H1 (cell line): ENCODE results near the gene PLSCR3. TPM values are rescaled to one million over a fixed set of nuclear protein-coding genes. Genes with fewer than 3 reads are reported as not detected.

Source experiments
- KDM5A ChIP-seq: fragments of 200-600 bp; IDR thresholded peaks from 2 replicates; pipeline ENCODE4 v1.7.1; 2012; ENCODE audit warnings: mild to moderate bottlenecking, low read length, inconsistent platforms, mixed read lengths
- SP4 ChIP-seq: IDR thresholded peaks from 2 replicates; pipeline ENCODE4 v1.6.1; 2012; ENCODE audit warnings: low read length, inconsistent platforms
- TAF1 ChIP-seq: IDR thresholded peaks from 2 replicates; pipeline ENCODE4 v1.6.1; 2011; ENCODE audit warnings: mild to moderate bottlenecking, low read depth, low read length
- TCF12 ChIP-seq: IDR thresholded peaks from 2 replicates; pipeline ENCODE4 v1.6.1; 2011; ENCODE audit warnings: low read depth, mild to moderate bottlenecking, low read length
- polyA plus RNA-seq, 7 experiments: library from polyadenylated mRNA; depleted of rRNA in 3 of 7; stranded (reverse) in 5 of 7; unstranded in 2 of 7; fragments of >200 nt in 5 of 7; fragments of 200-250 nt in 2 of 7; gene quantifications; 1 replicate in 5 of 7; 2 replicates in 1 of 7; 4 replicates in 1 of 7; pipeline versions ENCODE4 v1.2.1 to v1.2.3, GENCODE V29; 2011 to 2013; ENCODE audit warnings: missing spikeins in 2 of 7, mixed read lengths in 2 of 7
- total RNA-seq: library from RNA; stranded (reverse); fragmentation: NEBNext Ultra II Directional; extraction: Animal tissue kit (Norgen Biotek cat#: 25700); gene quantifications from 2 replicates; pipeline ENCODE4 v1.2.1, GENCODE V29; 2021

The PLSCR3 gene
- total and polyA plus RNA-seq, 2 of the 8 experiments (the other 6 are each of a cell fraction or from before 2014, with no cell fraction given), result 36.1 to 38.7 TPM

DNA sequence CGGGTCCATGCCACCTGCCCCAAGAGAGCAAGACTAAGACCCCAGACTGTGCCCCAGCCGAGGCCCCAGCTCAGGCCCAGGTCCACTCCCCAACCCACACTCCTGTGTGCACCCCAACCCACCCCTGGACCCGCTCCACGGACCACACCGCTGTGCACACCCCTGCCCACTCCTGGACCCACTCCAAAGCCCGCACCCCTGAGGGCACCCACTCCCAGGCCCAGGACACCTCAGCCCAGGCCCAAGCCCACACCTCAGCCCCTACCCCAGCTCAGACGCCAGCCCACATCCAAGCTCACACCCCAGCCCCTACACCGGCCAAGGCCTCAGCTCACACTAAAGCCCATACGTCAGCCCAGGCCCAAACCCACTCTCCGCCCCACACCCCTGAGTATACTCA lies 35.4 kb upstream of the PLSCR3 start (continued):
- TF ChIP-seq TCF12, result no peak
- TF ChIP-seq KDM5A, result no peak
- no peak for TF ChIP-seq SP4
- no peak for TF ChIP-seq TAF1
